ENCODE data around the gene GBE1. TPM values are rescaled to one million over a fixed set of nuclear protein-coding genes. Genes with fewer than 3 reads are reported as not detected.
"Not testable (repeated sequence)": the region's sequence is repeated elsewhere in the genome, so short reads cannot be mapped to it uniquely, and the experiment has no call there.

The GBE1 gene
- total RNA-seq, 1 donor from 2014 or later = 34.4 TPM

DNA sequence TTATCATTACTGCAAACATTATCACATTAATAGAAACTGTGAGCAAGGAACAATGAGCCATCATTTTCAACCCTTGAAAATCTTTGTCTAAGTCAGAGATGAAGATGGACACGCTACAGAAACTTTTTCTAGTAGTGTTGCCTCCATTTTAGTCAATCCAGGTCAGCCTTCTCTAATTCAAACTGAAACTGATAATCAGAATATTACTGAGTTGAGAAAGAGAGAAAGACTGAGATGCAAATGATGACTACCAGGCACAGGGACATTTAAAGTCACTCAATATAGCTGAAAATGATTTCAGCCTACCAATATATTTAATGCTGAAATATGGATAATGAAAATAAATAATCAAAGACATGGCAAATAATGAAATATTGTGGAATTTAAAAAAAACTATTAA, 261.4 kb downstream of the GBE1 start:
- no peaks in the 10 kb centered on the region for H3K27me3 ChIP-seq
- no peak overlapping the region for H3K27ac Mint-ChIP-seq
- no peak overlapping the region for H3K4me3 ChIP-seq
- no peaks in the 10 kb centered on the region for H3K4me1 Mint-ChIP-seq
- no peak overlapping the region for H3K27ac ChIP-seq
- H3K36me3 ChIP-seq = no peaks in the 10 kb centered on the region
- H4K20me1 ChIP-seq (ENCODE audit: low read depth) = no peaks in the 10 kb centered on the region
- no peaks in the 10 kb centered on the region for H3K36me3 Mint-ChIP-seq
- H3K9me3 Mint-ChIP-seq = no peaks in the 10 kb centered on the region
- H3K9ac ChIP-seq = no peak overlapping the region
- no peak overlapping the region for H2AFZ ChIP-seq (replicated peaks)
- H3K4me2 ChIP-seq = no peak overlapping the region
- no peak for DNase-seq (ENCODE audit: low spot score)
- H3K4me3 Mint-ChIP-seq = no peak overlapping the region
- H3K9me3 ChIP-seq (ENCODE audit: low read depth) = no peaks in the 10 kb centered on the region
- H3F3A ChIP-seq (ENCODE audit: low read depth) = no peaks in the 10 kb centered on the region
- H3K27me3 Mint-ChIP-seq (ENCODE audit: insufficient read depth, low read depth) = no peaks in the 10 kb centered on the region
- H3K4me1 ChIP-seq = no peaks in the 10 kb centered on the region
- no peak for TF ChIP-seq EZH2phosphoT487 (IDR thresholded peaks at IDR 0.05)
- TF ChIP-seq, protein P1, sequence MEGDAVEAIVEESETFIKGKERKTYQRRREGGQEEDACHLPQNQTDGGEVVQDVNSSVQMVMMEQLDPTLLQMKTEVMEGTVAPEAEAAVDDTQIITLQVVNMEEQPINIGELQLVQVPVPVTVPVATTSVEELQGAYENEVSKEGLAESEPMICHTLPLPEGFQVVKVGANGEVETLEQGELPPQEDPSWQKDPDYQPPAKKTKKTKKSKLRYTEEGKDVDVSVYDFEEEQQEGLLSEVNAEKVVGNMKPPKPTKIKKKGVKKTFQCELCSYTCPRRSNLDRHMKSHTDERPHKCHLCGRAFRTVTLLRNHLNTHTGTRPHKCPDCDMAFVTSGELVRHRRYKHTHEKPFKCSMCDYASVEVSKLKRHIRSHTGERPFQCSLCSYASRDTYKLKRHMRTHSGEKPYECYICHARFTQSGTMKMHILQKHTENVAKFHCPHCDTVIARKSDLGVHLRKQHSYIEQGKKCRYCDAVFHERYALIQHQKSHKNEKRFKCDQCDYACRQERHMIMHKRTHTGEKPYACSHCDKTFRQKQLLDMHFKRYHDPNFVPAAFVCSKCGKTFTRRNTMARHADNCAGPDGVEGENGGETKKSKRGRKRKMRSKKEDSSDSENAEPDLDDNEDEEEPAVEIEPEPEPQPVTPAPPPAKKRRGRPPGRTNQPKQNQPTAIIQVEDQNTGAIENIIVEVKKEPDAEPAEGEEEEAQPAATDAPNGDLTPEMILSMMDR (IDR thresholded peaks at IDR 0.05) = no peak
- no peaks in the 10 kb centered on the region for H3K79me2 ChIP-seq (ENCODE audit: low read depth)

DNA sequence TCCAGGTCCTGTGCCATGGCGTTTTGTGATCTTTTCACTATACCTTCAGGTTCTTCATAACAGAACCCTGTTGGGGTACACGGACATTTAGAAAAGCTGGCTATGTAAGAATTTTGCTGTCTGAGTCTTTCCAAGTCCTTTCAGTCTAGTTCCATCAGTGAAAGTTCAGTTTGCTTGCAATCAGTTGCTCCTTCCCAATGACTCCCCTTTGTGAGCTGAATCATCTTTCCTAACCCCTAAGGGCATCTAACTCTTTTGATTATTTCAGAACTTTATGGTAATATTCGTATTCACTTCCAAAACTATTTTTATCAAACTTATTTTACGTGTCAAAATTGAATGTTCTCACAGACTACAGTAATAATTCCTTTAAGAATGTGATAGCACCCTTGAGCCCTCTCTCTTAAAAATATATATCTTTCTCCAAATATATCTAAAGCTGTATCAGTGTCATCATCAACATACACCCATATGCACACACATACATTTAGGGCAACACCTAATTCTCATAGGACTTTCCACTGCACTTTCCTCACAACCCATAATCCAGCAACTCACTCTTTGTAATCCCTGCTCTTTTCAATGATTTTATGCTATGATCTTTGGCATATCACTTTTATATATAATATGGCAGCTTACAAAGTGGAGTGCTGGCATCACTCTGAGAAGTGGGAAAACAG, 263.7 kb downstream of the GBE1 start:
- Mint-ChIP-seq H3K27ac (no peak overlapping the region), H3K27me3 (ENCODE audit: insufficient read depth, low read depth) (no peaks in the 10 kb centered on the region), H3K4me1 (no peaks in the 10 kb centered on the region), H3K4me3 (no peak overlapping the region), H3K36me3 (no peaks in the 10 kb centered on the region), H3K9me3 (no peaks in the 10 kb centered on the region)
- no peak for TF ChIP-seq EZH2 (IDR thresholded peaks at IDR 0.05)
- TF ChIP-seq EZH2phosphoT487 (IDR thresholded peaks at IDR 0.05) = no peak
- no peaks in the 10 kb centered on the region for H3K36me3 ChIP-seq
- no peak overlapping the region for H3K4me2 ChIP-seq
- no peak for DNase-seq (ENCODE audit: low spot score)
- H3K27ac ChIP-seq = no peak overlapping the region
- no peaks in the 10 kb centered on the region for H3F3A ChIP-seq (ENCODE audit: low read depth)
- H3K4me1 ChIP-seq = no peaks in the 10 kb centered on the region
- no peaks in the 10 kb centered on the region for H3K79me2 ChIP-seq (ENCODE audit: low read depth)
- H3K27me3 ChIP-seq = no peaks in the 10 kb centered on the region
- no peak overlapping the region for H3K4me3 ChIP-seq
- no peaks in the 10 kb centered on the region for H3K9me3 ChIP-seq (ENCODE audit: low read depth)
- H3K9ac ChIP-seq = no peak overlapping the region
- no peak overlapping the region for H2AFZ ChIP-seq (replicated peaks)
- H4K20me1 ChIP-seq (ENCODE audit: low read depth) = no peaks in the 10 kb centered on the region

DNA sequence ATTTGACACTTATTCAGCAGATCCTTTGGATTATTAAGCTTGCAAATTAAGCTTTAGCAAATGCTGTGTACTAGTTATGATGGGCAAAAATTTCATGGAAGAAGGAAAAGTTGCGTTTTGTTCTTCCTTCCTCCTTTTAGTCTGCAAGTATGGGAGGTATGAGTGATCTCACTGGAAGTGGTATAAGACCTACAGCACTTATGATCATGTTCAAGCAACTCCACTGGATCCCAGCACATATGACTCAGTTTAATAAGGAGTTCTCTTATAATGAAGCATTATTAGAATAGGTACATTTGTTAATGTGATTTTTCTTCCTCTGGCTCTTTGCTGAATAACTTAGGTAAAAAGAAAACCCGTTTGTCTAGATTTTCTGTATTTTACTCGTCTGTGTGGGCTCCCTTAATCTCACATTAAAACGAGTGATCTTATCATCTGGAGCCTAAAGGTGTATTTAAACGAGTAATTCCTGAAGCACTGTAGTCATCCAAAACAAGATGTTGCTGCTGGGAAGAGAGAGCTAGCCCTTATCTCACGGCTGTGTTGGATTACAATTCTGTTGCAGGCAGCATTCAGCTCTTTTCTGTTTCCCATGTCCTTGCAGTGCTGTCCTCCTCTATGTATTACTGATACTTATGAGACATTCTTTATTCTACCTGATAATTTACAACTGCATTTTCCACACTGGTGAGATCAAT, 264.9 kb downstream of the GBE1 start:
- H3K36me3 ChIP-seq = no peaks in the 10 kb centered on the region
- H3K9me3 Mint-ChIP-seq = no peaks in the 10 kb centered on the region
- no peak overlapping the region for H3K27ac Mint-ChIP-seq
- H3K27ac ChIP-seq = no peak overlapping the region
- no peak overlapping the region for H3K4me3 ChIP-seq
- H3K27me3 Mint-ChIP-seq (ENCODE audit: insufficient read depth, low read depth) = no peaks in the 10 kb centered on the region
- TF ChIP-seq EZH2phosphoT487 (IDR thresholded peaks at IDR 0.05) (no peak), EZH2 (IDR thresholded peaks at IDR 0.05) (no peak)
- TF ChIP-seq, protein P1 (IDR thresholded peaks at IDR 0.05) = no peak
- H4K20me1 ChIP-seq (ENCODE audit: low read depth) = no peaks in the 10 kb centered on the region
- H2AFZ ChIP-seq (replicated peaks) = no peak overlapping the region
- H3K4me3 Mint-ChIP-seq = no peak overlapping the region
- no peaks in the 10 kb centered on the region for H3K4me1 ChIP-seq
- DNase-seq (ENCODE audit: low spot score) = no peak
- H3K4me2 ChIP-seq = no peak overlapping the region
- no peaks in the 10 kb centered on the region for H3F3A ChIP-seq (ENCODE audit: low read depth)
- H3K27me3 ChIP-seq = no peaks in the 10 kb centered on the region
- no peaks in the 10 kb centered on the region for H3K36me3 Mint-ChIP-seq
- H3K4me1 Mint-ChIP-seq = no peaks in the 10 kb centered on the region
- H3K9ac ChIP-seq = no peak overlapping the region
- no peaks in the 10 kb centered on the region for H3K9me3 ChIP-seq (ENCODE audit: low read depth)
- no peaks in the 10 kb centered on the region for H3K79me2 ChIP-seq (ENCODE audit: low read depth)

DNA sequence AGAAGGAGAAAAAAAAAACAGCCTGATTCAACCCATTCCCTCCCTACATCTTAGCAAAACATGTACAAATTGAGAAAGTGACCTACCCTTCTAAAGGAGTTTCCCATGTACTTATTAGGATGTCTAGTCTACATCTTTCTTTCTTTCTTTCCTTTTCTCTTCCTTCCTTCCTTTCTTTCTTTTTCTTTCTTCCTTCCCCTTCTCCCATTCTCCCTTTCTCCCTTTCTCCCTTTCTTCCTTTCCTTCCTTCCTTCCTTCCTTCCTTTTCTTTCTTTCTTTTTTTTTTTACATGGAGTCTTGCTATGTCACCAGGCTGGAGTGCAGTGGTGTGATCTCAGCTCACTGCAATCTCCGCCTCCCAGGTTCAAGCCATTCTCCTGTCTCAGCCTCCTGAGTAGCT, 269.0 kb downstream of the GBE1 start:
- not testable (repeated sequence) for H3K4me3 ChIP-seq; H3K4me1 ChIP-seq; H3K36me3 ChIP-seq; H4K20me1 ChIP-seq (ENCODE audit: low read depth); H3K36me3 Mint-ChIP-seq; H3K27ac ChIP-seq; H3K27ac Mint-ChIP-seq; H3F3A ChIP-seq (ENCODE audit: low read depth); H2AFZ ChIP-seq (replicated peaks); H3K4me1 Mint-ChIP-seq; H3K27me3 ChIP-seq; H3K9me3 ChIP-seq (ENCODE audit: low read depth); DNase-seq (ENCODE audit: low spot score); H3K9ac ChIP-seq; H3K4me2 ChIP-seq; H3K27me3 Mint-ChIP-seq (ENCODE audit: insufficient read depth, low read depth); H3K79me2 ChIP-seq (ENCODE audit: low read depth); H3K4me3 Mint-ChIP-seq; H3K9me3 Mint-ChIP-seq

Measured in neural progenitor cell (in vitro differentiated cells).